Caco-2 (cell line): ENCODE results near the gene ABCC10. TPM values are rescaled to one million over a fixed set of nuclear protein-coding genes. Genes with fewer than 3 reads are reported as not detected.

Source experiments
- BruUV-seq: library from RNA; stranded (reverse); fragments of 400-500 nt; replicated peaks from 2 replicates; lab custom pipeline; 2021; lab: Mats Ljungman, UMichigan
- CTCF ChIA-PET: fragments of 300-600 bp; sonication (Branson Sonifier 250); formaldehyde crosslinking; loops from one replicate; lab custom pipeline; 2022; ENCODE audit warnings: antibody characterized with exemption; lab: Charles Lee
- POLR2A ChIA-PET: fragments of 300-600 bp; sonication (Branson Sonifier 250); formaldehyde crosslinking; loops from one replicate; lab custom pipeline; 2022; ENCODE audit warnings: antibody characterized with exemption; lab: Charles Lee
- DNase-seq, 2 experiments: peaks; one replicate each; pipeline versions ENCODE4 v3.0.0 to v3.0.0-alpha.2; 2020 to 2022
- H3K27me3 ChIP-seq: replicated peaks from 2 replicates; pipeline ENCODE4 v1.6.0; 2011; ENCODE audit warnings: low read length; ENCODE audit not compliant: control insufficient read depth, insufficient read depth
- H3K36me3 ChIP-seq: 2 replicates; pipeline ENCODE4 v1.5.1; 2011; ENCODE audit warnings: low read length; ENCODE audit not compliant: control insufficient read depth, insufficient read depth
- H3K4me1 ChIP-seq: fragments of 250-450 bp; sonication (Bioruptor Pico); 2 replicates; pipeline ENCODE4 v1.5.1; 2020; ENCODE audit warnings: mild to moderate bottlenecking
- H3K4me3 ChIP-seq: 2 replicates; pipeline ENCODE4 v1.5.1; 2011; ENCODE audit warnings: low read depth, mild to moderate bottlenecking, control low read depth, low read length
- H3K9me3 ChIP-seq: fragments of 250-450 bp; sonication (Bioruptor Pico); 2 replicates; pipeline ENCODE4 v1.5.1; 2020; ENCODE audit warnings: mild to moderate bottlenecking, moderate library complexity
- H3K27ac Mint-ChIP-seq: one replicate; pipeline ENCODE4 v1.8.0; 2022; ENCODE audit warnings: mixed read lengths; ENCODE audit not compliant: unreplicated experiment
- H3K27me3 Mint-ChIP-seq: one replicate; pipeline ENCODE4 v1.8.0; 2022; ENCODE audit warnings: mixed read lengths; ENCODE audit not compliant: insufficient read depth, unreplicated experiment
- H3K36me3 Mint-ChIP-seq: one replicate; pipeline ENCODE4 v1.8.0; 2022; ENCODE audit warnings: mild to moderate bottlenecking, mixed read lengths; ENCODE audit not compliant: insufficient read depth, unreplicated experiment
- H3K4me1 Mint-ChIP-seq: one replicate; pipeline ENCODE4 v1.8.0; 2022; ENCODE audit warnings: low read depth, mixed read lengths; ENCODE audit not compliant: unreplicated experiment
- H3K4me3 Mint-ChIP-seq: one replicate; pipeline ENCODE4 v1.8.0; 2022; ENCODE audit warnings: mild to moderate bottlenecking, moderate library complexity, mixed read lengths; ENCODE audit not compliant: unreplicated experiment
- H3K9me3 Mint-ChIP-seq: one replicate; pipeline ENCODE4 v1.8.0; 2022; ENCODE audit warnings: mixed read lengths; ENCODE audit not compliant: unreplicated experiment
- intact Hi-C: fragments of 100-400 bp; cut with micrococcal nuclease; formaldehyde crosslinking; loops from one replicate; pipeline ENCODE4 v1.10.0; 2022; ENCODE audit not compliant: unreplicated experiment
- total RNA-seq: library from RNA; stranded (reverse); gene quantifications from 2 replicates; pipeline ENCODE4 v1.2.3, GENCODE V29; 2022
- TF ChIP-seq, protein P1 (sequence below), 2 experiments: fragments of 200-600 bp in 1 of 2; IDR thresholded peaks; 1 replicate in 1 of 2; 2 replicates in 1 of 2; pipeline versions ENCODE4 v1.5.1 to v1.8.0; 2011 to 2022; ENCODE audit warnings: antibody characterized with exemption in 1 of 2, control low read depth in 1 of 2, inconsistent platforms in 1 of 2, low read depth in 1 of 2, low read length in 1 of 2, mild to moderate bottlenecking in 1 of 2, moderate library complexity in 1 of 2; ENCODE audit not compliant: insufficient read depth in 1 of 2, severe bottlenecking in 1 of 2, unreplicated experiment in 1 of 2

ABCC10 gene
- total RNA-seq, 1 experiment from 2014 or later = 40.1 TPM

GRCh38 chr6:43493833-43494232, 66.5 kb downstream of the ABCC10 start:
- no TSS peak for BruUV-seq
- Histone ChIP-seq H3K9me3 (no peaks in the 10 kb centered on the region), H3K4me1 (peaks cover 37% of the 10 kb centered on the region), H3K4me3 (no peak overlapping the region), H3K27me3 (no peaks in the 10 kb centered on the region), H3K36me3 (no peaks in the 10 kb centered on the region; the same call in 1 of the 2 replicates)
- intact Hi-C loops = no loop called here
- Mint-ChIP-seq H3K4me1 (peaks cover 20% of the 10 kb centered on the region), H3K9me3 (no peaks in the 10 kb centered on the region), H3K27ac (no peak overlapping the region), H3K36me3 (peaks cover 13% of the 10 kb centered on the region), H3K4me3 (no peak overlapping the region), H3K27me3 (no peaks in the 10 kb centered on the region)
- DNase-seq = no peak
- CTCF ChIA-PET = interaction anchor here (1.0 kb wide), 1 partner anchor 16 kb away, joined by 3 read pairs; the partner anchor contains the start of gene TJAP1
- TF ChIP-seq, protein P1, sequence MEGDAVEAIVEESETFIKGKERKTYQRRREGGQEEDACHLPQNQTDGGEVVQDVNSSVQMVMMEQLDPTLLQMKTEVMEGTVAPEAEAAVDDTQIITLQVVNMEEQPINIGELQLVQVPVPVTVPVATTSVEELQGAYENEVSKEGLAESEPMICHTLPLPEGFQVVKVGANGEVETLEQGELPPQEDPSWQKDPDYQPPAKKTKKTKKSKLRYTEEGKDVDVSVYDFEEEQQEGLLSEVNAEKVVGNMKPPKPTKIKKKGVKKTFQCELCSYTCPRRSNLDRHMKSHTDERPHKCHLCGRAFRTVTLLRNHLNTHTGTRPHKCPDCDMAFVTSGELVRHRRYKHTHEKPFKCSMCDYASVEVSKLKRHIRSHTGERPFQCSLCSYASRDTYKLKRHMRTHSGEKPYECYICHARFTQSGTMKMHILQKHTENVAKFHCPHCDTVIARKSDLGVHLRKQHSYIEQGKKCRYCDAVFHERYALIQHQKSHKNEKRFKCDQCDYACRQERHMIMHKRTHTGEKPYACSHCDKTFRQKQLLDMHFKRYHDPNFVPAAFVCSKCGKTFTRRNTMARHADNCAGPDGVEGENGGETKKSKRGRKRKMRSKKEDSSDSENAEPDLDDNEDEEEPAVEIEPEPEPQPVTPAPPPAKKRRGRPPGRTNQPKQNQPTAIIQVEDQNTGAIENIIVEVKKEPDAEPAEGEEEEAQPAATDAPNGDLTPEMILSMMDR (IDR thresholded peaks at IDR 0.05; ENCODE audit: insufficient read depth in 1 of 2, low read depth in 1 of 2, low read length in 1 of 2, severe bottlenecking in 1 of 2, unreplicated experiment in 1 of 2) = no peak
- POLR2A ChIA-PET = interaction anchor here (0.9 kb wide), 1 partner anchor 8 kb away, joined by 3 read pairs; no protein-coding TSS in a partner anchor

GRCh38 chr6:43494321-43494720, 67.0 kb downstream of the ABCC10 start:
- Histone ChIP-seq H3K4me1 (peaks cover 37% of the 10 kb centered on the region), H3K4me3 (no peak overlapping the region), H3K36me3 (peaks cover 2% of the 10 kb centered on the region; the same call in 1 of the 2 replicates), H3K9me3 (no peaks in the 10 kb centered on the region), H3K27me3 (no peaks in the 10 kb centered on the region)
- H3K4me1 Mint-ChIP-seq = peaks cover 20% of the 10 kb centered on the region
- intact Hi-C loops = no loop called here
- H3K27me3 Mint-ChIP-seq = no peaks in the 10 kb centered on the region
- POLR2A ChIA-PET = interaction anchor here (0.9 kb wide), 1 partner anchor 9 kb away, joined by 3 read pairs; no protein-coding TSS in a partner anchor
- CTCF ChIA-PET = interaction anchor here (1.0 kb wide), 1 partner anchor 17 kb away, joined by 3 read pairs; the partner anchor contains the start of gene TJAP1
- no TSS peak for BruUV-seq
- TF ChIP-seq, protein P1 (IDR thresholded peaks at IDR 0.05; ENCODE audit: insufficient read depth in 1 of 2, low read depth in 1 of 2, low read length in 1 of 2, severe bottlenecking in 1 of 2, unreplicated experiment in 1 of 2) = no peak
- DNase-seq = no peak
- no peaks in the 10 kb centered on the region for H3K9me3 Mint-ChIP-seq
- H3K27ac Mint-ChIP-seq = no peak overlapping the region
- H3K4me3 Mint-ChIP-seq = no peak overlapping the region
- H3K36me3 Mint-ChIP-seq = peaks cover 17% of the 10 kb centered on the region

DNA sequence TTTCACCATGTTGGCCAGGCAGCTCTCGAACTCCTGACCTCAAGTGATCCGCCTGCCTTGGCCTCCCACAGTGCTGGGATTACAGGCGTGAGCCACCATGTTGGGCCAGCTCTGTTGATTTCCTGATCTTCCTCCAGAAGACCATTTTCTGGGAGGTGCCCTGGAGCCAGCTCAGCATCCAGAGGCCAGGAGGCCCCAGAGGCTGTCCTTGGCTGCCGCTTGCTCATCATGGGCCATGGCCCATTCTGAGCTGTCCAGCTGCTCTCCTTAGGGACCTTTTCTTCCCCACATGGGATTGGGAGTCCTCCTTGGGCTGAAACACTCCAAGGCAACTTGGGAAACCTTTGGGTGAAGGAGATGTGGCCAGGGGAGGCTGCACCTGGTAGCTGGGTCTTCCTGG, 67.4 kb downstream of the ABCC10 start:
- H3K4me3 ChIP-seq = no peak overlapping the region
- Mint-ChIP-seq H3K27ac (no peak overlapping the region), H3K27me3 (no peaks in the 10 kb centered on the region), H3K4me3 (no peak overlapping the region), H3K9me3 (no peaks in the 10 kb centered on the region), H3K4me1 (peaks cover 20% of the 10 kb centered on the region), H3K36me3 (peaks cover 21% of the 10 kb centered on the region)
- H3K9me3 ChIP-seq = no peaks in the 10 kb centered on the region
- BruUV-seq = no TSS peak
- H3K36me3 ChIP-seq = peaks cover 2% of the 10 kb centered on the region; the same call in 1 of the 2 replicates
- TF ChIP-seq, protein P1 (IDR thresholded peaks at IDR 0.05; ENCODE audit: insufficient read depth in 1 of 2, low read depth in 1 of 2, low read length in 1 of 2, severe bottlenecking in 1 of 2, unreplicated experiment in 1 of 2) = no peak
- intact Hi-C loops = no loop called here
- ChIA-PET CTCF (no interaction called here), POLR2A (no interaction called here)
- no peak for DNase-seq
- H3K4me1 ChIP-seq = peaks cover 37% of the 10 kb centered on the region
- no peaks in the 10 kb centered on the region for H3K27me3 ChIP-seq
